GM23338 (cell line): ENCODE measurements around the gene NCKAP5. TPM values are rescaled to one million over a fixed set of nuclear protein-coding genes. Genes with fewer than 3 reads are reported as not detected.

Source experiments
- CREB1 ChIP-seq: fragments of 250-450 bp; sonication (Bioruptor Pico); IDR thresholded peaks from 2 replicates; pipeline ENCODE4 v1.5.0; 2020; ENCODE audit warnings: low read depth, mild to moderate bottlenecking, moderate library complexity
- CTCF ChIP-seq, 2 experiments: fragments of 200-600 bp in 1 of 2; sonication (generic) in 1 of 2; conservative IDR thresholded peaks; 2 replicates each; pipeline versions ENCODE4 v1.5.1 to v1.6.1; 2016 to 2017; ENCODE audit warnings: antibody characterized with exemption in 2 of 2, low read depth in 2 of 2, mild to moderate bottlenecking in 2 of 2, moderate library complexity in 1 of 2
- EZH2phosphoT487 ChIP-seq: fragments of 200-600 bp; sonication (generic); IDR thresholded peaks from one replicate; pipeline ENCODE4 v1.8.1; 2018; ENCODE audit warnings: antibody characterized with exemption; ENCODE audit not compliant: unreplicated experiment
- JUNB ChIP-seq: IDR thresholded peaks from one replicate; pipeline ENCODE4 v1.6.1; 2016; ENCODE audit warnings: antibody characterized with exemption; ENCODE audit not compliant: unreplicated experiment
- NANOG ChIP-seq: IDR thresholded peaks from 2 replicates; pipeline ENCODE4 v1.6.1; 2016; ENCODE audit warnings: antibody characterized with exemption, borderline replicate concordance
- REST ChIP-seq: IDR thresholded peaks from one replicate; pipeline ENCODE4 v1.6.1; 2018; ENCODE audit warnings: antibody characterized with exemption; ENCODE audit not compliant: unreplicated experiment
- ZNF331 ChIP-seq: fragments of 250-450 bp; sonication (Bioruptor Pico); IDR thresholded peaks from 2 replicates; pipeline ENCODE4 v1.5.0; 2020; ENCODE audit warnings: low read depth, mild to moderate bottlenecking, moderate library complexity
- polyA plus RNA-seq: library from polyadenylated mRNA; unstranded; fragments of >200 nt; fragmentation: Nextera tagmentation; extraction: Ambion mirVana; gene quantifications from 2 replicates; pipeline ENCODE4 v1.2.1, GENCODE V29; 2016
- total RNA-seq: library from RNA; depleted of rRNA; stranded (reverse); fragments of >200 nt; shearing (Covaris generic); gene quantifications from 2 replicates; pipeline ENCODE4 v1.2.3, GENCODE V29; 2014
- TF ChIP-seq, protein P1 (sequence below): fragments of 250-450 bp; sonication (Bioruptor Pico); IDR thresholded peaks from 2 replicates; pipeline ENCODE4 v1.5.0; 2020; ENCODE audit warnings: mild to moderate bottlenecking, moderate library complexity

The NCKAP5 gene
- total and polyA plus RNA-seq, 2 experiments from 2014 or later, result 0.34 to 0.73 TPM

GRCh38 chr2:132891498-132891897, 676.8 kb downstream of the NCKAP5 start (continued):
- TF ChIP-seq, protein P1, sequence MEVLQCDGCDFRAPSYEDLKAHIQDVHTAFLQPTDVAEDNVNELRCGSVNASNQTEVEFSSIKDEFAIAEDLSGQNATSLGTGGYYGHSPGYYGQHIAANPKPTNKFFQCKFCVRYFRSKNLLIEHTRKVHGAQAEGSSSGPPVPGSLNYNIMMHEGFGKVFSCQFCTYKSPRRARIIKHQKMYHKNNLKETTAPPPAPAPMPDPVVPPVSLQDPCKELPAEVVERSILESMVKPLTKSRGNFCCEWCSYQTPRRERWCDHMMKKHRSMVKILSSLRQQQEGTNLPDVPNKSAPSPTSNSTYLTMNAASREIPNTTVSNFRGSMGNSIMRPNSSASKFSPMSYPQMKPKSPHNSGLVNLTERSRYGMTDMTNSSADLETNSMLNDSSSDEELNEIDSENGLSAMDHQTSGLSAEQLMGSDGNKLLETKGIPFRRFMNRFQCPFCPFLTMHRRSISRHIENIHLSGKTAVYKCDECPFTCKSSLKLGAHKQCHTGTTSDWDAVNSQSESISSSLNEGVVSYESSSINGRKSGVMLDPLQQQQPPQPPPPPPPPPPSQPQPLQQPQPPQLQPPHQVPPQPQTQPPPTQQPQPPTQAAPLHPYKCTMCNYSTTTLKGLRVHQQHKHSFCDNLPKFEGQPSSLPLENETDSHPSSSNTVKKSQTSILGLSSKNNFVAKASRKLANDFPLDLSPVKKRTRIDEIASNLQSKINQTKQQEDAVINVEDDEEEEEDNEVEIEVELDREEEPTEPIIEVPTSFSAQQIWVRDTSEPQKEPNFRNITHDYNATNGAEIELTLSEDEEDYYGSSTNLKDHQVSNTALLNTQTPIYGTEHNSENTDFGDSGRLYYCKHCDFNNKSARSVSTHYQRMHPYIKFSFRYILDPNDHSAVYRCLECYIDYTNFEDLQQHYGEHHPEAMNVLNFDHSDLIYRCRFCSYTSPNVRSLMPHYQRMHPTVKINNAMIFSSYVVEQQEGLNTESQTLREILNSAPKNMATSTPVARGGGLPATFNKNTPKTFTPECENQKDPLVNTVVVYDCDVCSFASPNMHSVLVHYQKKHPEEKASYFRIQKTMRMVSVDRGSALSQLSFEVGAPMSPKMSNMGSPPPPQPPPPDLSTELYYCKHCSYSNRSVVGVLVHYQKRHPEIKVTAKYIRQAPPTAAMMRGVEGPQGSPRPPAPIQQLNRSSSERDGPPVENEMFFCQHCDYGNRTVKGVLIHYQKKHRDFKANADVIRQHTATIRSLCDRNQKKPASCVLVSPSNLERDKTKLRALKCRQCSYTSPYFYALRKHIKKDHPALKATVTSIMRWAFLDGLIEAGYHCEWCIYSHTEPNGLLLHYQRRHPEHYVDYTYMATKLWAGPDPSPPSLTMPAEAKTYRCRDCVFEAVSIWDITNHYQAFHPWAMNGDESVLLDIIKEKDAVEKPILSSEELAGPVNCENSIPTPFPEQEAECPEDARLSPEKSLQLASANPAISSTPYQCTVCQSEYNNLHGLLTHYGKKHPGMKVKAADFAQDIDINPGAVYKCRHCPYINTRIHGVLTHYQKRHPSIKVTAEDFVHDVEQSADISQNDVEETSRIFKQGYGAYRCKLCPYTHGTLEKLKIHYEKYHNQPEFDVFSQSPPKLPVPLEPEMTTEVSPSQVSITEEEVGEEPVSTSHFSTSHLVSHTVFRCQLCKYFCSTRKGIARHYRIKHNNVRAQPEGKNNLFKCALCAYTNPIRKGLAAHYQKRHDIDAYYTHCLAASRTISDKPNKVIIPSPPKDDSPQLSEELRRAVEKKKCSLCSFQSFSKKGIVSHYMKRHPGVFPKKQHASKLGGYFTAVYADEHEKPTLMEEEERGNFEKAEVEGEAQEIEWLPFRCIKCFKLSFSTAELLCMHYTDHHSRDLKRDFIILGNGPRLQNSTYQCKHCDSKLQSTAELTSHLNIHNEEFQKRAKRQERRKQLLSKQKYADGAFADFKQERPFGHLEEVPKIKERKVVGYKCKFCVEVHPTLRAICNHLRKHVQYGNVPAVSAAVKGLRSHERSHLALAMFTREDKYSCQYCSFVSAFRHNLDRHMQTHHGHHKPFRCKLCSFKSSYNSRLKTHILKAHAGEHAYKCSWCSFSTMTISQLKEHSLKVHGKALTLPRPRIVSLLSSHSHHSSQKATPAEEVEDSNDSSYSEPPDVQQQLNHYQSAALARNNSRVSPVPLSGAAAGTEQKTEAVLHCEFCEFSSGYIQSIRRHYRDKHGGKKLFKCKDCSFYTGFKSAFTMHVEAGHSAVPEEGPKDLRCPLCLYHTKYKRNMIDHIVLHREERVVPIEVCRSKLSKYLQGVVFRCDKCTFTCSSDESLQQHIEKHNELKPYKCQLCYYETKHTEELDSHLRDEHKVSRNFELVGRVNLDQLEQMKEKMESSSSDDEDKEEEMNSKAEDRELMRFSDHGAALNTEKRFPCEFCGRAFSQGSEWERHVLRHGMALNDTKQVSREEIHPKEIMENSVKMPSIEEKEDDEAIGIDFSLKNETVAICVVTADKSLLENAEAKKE (CRISPR knock-in tag), result no peak
- TF ChIP-seq REST (no peak), ZNF331 (no peak), NANOG (no peak), CTCF (conservative IDR thresholded peaks at IDR 0.05; ENCODE audit: low read depth in 2 of 2) (no peak), EZH2phosphoT487 (no peak), CREB1 (CRISPR knock-in tag) (no peak), JUNB (no peak)
